ENCODE results near the gene TSPAN18. TPM values are rescaled to one million over a fixed set of nuclear protein-coding genes. Genes with fewer than 3 reads are reported as not detected.

Gene TSPAN18
- total RNA-seq, 1 donor from 2014 or later = 52.8 TPM

DNA sequence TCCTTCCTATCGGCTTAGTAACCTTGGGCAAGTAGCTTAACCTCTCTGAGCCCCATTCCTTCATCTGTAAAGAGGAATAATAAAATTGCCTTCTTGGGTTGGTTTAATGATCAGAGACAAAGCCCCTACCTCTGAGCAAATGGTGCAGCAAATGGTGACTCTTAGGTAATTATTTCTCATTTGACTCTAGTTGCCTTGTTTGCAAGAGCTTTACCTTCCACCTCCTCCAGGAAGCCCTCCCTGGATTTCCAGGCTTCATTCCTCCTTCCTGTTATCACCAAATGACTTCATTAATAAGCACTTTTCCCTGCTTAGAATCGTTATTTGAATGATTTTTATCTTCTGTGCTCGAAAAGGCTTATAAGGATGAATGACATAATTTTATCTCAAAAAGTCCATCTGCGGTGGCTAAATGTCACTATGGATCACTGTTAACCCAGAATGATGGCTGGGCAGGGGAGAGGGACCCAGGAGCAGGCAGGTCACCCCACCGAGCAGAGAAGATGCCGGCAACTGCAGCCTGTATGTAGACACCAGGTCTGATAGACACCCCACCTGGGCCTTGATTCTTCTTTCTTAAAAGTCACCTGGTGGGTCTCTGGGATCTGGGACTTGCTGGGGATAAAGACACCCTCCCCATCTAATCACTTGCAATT lies 106.6 kb downstream of the TSPAN18 start:
- Mint-ChIP-seq H3K27ac (peak overlapping the region; percentile 98), H3K36me3 (peaks cover 10% of the 10 kb centered on the region), H3K27me3 (no peaks in the 10 kb centered on the region), H3K9me3 (no peaks in the 10 kb centered on the region), H3K4me3 (peak overlapping the region; percentile 75), H3K4me1 (ENCODE audit: unreplicated experiment) (peaks cover 35% of the 10 kb centered on the region)
- no peak for DNase-seq (ENCODE audit: extremely low spot score, unreplicated experiment)
- TF ChIP-seq, protein P1, sequence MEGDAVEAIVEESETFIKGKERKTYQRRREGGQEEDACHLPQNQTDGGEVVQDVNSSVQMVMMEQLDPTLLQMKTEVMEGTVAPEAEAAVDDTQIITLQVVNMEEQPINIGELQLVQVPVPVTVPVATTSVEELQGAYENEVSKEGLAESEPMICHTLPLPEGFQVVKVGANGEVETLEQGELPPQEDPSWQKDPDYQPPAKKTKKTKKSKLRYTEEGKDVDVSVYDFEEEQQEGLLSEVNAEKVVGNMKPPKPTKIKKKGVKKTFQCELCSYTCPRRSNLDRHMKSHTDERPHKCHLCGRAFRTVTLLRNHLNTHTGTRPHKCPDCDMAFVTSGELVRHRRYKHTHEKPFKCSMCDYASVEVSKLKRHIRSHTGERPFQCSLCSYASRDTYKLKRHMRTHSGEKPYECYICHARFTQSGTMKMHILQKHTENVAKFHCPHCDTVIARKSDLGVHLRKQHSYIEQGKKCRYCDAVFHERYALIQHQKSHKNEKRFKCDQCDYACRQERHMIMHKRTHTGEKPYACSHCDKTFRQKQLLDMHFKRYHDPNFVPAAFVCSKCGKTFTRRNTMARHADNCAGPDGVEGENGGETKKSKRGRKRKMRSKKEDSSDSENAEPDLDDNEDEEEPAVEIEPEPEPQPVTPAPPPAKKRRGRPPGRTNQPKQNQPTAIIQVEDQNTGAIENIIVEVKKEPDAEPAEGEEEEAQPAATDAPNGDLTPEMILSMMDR (conservative IDR thresholded peaks at IDR 0.05) = no peak

DNA sequence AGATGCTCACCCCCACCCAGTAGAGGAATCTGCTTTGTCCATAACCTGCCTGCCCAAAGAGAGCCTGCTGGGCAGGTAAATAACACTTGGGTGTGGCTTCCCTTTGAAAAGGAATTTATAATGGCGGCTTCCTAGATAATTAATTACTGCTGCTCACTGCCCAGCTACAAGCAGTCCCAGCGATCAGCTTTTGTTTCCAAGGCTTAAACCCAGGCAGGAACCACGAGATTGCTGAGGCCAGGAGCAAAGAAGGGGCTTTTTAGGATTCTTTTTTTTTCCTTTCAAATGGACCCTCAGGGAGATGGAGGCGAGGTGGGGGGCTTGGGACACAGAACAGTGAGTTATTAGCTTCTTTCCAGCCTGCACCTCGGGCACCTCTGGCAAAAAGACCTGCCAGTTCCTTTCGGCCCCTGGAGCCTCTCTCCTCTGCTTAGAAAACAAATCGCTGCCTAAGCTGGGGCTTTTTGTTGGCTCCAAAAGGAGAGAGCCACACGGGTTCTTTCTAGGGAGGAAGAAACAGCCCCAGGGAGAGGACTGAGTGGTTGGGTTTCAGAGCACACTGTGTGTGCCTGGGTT lies 107.2 kb downstream of the TSPAN18 start:
- DNase-seq (ENCODE audit: extremely low spot score, unreplicated experiment) = no peak
- TF ChIP-seq, protein P1 (conservative IDR thresholded peaks at IDR 0.05) = no peak
- peaks cover 35% of the 10 kb centered on the region for H3K4me1 Mint-ChIP-seq (ENCODE audit: unreplicated experiment)
- H3K27me3 Mint-ChIP-seq = no peaks in the 10 kb centered on the region
- H3K36me3 Mint-ChIP-seq = peaks cover 12% of the 10 kb centered on the region
- H3K9me3 Mint-ChIP-seq = no peaks in the 10 kb centered on the region
- H3K27ac Mint-ChIP-seq = peak overlapping the region; percentile 98
- peak overlapping the region; percentile 75 for H3K4me3 Mint-ChIP-seq

DNA sequence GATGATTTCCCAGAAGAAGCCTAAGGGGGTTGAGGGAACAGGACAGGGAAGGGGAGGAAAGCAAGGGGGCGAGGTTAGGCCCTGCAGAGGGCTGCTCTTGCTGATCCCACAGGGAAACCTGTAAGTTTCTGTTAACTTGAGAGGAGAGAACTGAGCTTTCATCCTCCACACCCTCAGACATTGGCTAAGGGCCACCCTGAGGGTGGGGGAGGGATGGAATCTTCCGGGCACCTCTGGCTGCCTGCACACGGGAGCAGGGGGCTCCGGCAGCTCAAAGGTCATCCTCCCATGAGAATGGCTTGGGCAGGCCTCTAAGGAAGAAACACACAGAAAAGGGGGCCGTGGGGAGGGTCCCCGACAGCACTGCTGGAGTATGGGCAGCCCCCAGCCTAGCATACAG lies 108.1 kb downstream of the TSPAN18 start:
- no peaks in the 10 kb centered on the region for H3K9me3 Mint-ChIP-seq
- no peak for DNase-seq (ENCODE audit: extremely low spot score, unreplicated experiment)
- peaks cover 12% of the 10 kb centered on the region for H3K36me3 Mint-ChIP-seq
- no peaks in the 10 kb centered on the region for H3K27me3 Mint-ChIP-seq
- H3K4me3 Mint-ChIP-seq = peak overlapping the region; percentile 69
- TF ChIP-seq, protein P1 (conservative IDR thresholded peaks at IDR 0.05) = no peak
- peaks cover 43% of the 10 kb centered on the region for H3K4me1 Mint-ChIP-seq (ENCODE audit: unreplicated experiment)
- H3K27ac Mint-ChIP-seq = peak overlapping the region; percentile 98

DNA sequence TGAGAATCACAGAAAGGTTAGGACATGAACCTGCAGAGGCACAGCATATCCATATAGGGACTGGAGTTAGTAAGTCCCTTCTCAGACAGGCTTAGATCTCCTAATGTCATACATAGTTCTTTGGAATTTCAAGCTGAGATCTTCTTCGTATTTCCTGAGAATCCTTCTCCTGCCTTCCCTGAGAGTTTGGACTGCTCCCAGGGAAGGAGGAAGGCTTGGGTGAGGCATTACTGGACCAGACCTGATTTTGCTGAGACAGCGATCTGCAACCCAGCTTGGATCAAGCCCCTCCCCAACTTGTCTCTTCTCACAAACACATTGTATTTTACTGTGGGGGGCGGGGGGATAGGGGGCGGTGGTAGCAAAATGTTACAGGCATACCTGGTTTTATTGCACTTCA lies 108.5 kb downstream of the TSPAN18 start:
- DNase-seq (ENCODE audit: extremely low spot score, unreplicated experiment) = no peak
- H3K36me3 Mint-ChIP-seq = peaks cover 12% of the 10 kb centered on the region
- TF ChIP-seq, protein P1 (conservative IDR thresholded peaks at IDR 0.05) = no peak
- H3K27me3 Mint-ChIP-seq = no peaks in the 10 kb centered on the region
- peak overlapping the region; percentile 14 for H3K4me3 Mint-ChIP-seq
- peaks cover 47% of the 10 kb centered on the region for H3K4me1 Mint-ChIP-seq (ENCODE audit: unreplicated experiment)
- H3K9me3 Mint-ChIP-seq = no peaks in the 10 kb centered on the region
- H3K27ac Mint-ChIP-seq = peak overlapping the region; percentile 98

DNA sequence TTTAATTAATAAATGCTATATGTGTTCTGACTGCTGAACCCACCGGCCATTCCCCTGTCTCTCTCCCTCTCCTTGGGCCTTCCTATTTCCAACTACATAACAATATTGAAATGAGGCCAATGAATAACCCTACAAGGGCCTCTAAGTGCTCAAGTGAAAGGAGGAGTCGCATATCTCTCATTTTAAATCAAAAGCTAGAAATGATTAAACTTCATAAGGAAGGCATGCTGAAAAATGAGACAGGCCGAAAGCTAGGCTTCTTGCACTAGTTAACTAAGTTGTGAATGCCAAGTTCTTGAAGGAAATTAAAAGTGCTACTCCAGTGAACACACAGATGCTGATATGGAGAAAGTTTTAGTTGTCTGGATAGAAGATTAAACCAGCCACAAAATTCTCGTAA lies 109.2 kb downstream of the TSPAN18 start:
- peaks cover 54% of the 10 kb centered on the region for H3K4me1 Mint-ChIP-seq (ENCODE audit: unreplicated experiment)

More for the DNA sequence above, 109.2 kb downstream of the TSPAN18 start:
- Mint-ChIP-seq H3K27me3 (no peaks in the 10 kb centered on the region), H3K9me3 (no peaks in the 10 kb centered on the region), H3K36me3 (peaks cover 12% of the 10 kb centered on the region), H3K4me3 (peak overlapping the region; percentile 33), H3K27ac (peak overlapping the region; percentile 98)
- TF ChIP-seq, protein P1 (conservative IDR thresholded peaks at IDR 0.05) = no peak
- no peak for DNase-seq (ENCODE audit: extremely low spot score, unreplicated experiment)

Measured in type B pancreatic cell (in vitro differentiated cells).